OCI-LY1 (cell line): ENCODE measurements around the gene SLC17A2.

Experiments
- CTCF ChIP-seq: fragments of 200-600 bp; sonication (generic), shearing (Covaris generic); IDR thresholded peaks from 2 replicates; pipeline ENCODE4 v1.5.1; 2017; ENCODE audit warnings: mild to moderate bottlenecking, antibody characterized with exemption, low read length, moderate library complexity, mixed read lengths
- EZH2 ChIP-seq: fragments of 200-600 bp; sonication (generic), shearing (Covaris generic); IDR thresholded peaks from 2 replicates; pipeline ENCODE4 v1.8.0; 2017; ENCODE audit warnings: borderline replicate concordance, mixed run types, mild to moderate bottlenecking, antibody characterized with exemption, low read length, moderate library complexity, mixed read lengths

GRCh38 chr6:25869840-25870239 is 60.7 kb downstream of the SLC17A2 start:
- TF ChIP-seq CTCF, result no peak
- no peak for TF ChIP-seq EZH2
